GM18867 (cell line): Measurements from ENCODE around the gene SORCS2.

Experiments used
- ATAC-seq: cut with Tn5 transposase; IDR thresholded peaks from one replicate; pipeline ENCODE4 v1.9.1; 2021; ENCODE audit warnings: mild to moderate bottlenecking, moderate library complexity; ENCODE audit not compliant: unreplicated experiment

Gene SORCS2

GRCh38 chr4:7618361-7618760, 426.0 kb downstream of the SORCS2 start:
- no peak for ATAC-seq

- ATAC-seq: no peak
Observed at GRCh38 chr4:7620086-7620813, 427.9 kb downstream of the SORCS2 start.

GRCh38 chr4:7620814-7621176, 428.5 kb downstream of the SORCS2 start:
- ATAC-seq: no peak

GRCh38 chr4:7621252-7622035, 429.1 kb downstream of the SORCS2 start:
- ATAC-seq: no peak

- no peak for ATAC-seq
Observed at GRCh38 chr4:7622371-7622770, 430.0 kb downstream of the SORCS2 start.

GRCh38 chr4:7623468-7623867, 431.1 kb downstream of the SORCS2 start:
- ATAC-seq: no peak

GRCh38 chr4:7624396-7624980, 432.1 kb downstream of the SORCS2 start:
- ATAC-seq: no peak

- no peak for ATAC-seq
Observed at GRCh38 chr4:7625071-7625470, 432.7 kb downstream of the SORCS2 start.

- no peak for ATAC-seq
Observed at GRCh38 chr4:7626531-7626930, 434.2 kb downstream of the SORCS2 start.

GRCh38 chr4:7627251-7628250, 435.2 kb downstream of the SORCS2 start:
- no peak for ATAC-seq

GRCh38 chr4:7628432-7628831, 436.1 kb downstream of the SORCS2 start:
- no peak for ATAC-seq

GRCh38 chr4:7629501-7630254, 437.3 kb downstream of the SORCS2 start:
- ATAC-seq: no peak

- no peak for ATAC-seq
Observed at GRCh38 chr4:7630568-7631287, 438.4 kb downstream of the SORCS2 start.

GRCh38 chr4:7631288-7632014, 439.1 kb downstream of the SORCS2 start:
- ATAC-seq: no peak

GRCh38 chr4:7632341-7632740, 440.0 kb downstream of the SORCS2 start:
- no peak for ATAC-seq

GRCh38 chr4:7632971-7633370, 440.6 kb downstream of the SORCS2 start:
- ATAC-seq: no peak

GRCh38 chr4:7634661-7635251, 442.4 kb downstream of the SORCS2 start:
- no peak for ATAC-seq

- ATAC-seq: no peak
Observed at GRCh38 chr4:7635445-7636239, 443.3 kb downstream of the SORCS2 start.
